ENCODE measurements around the gene NPM1.
A peak's percentile ranks its signal among the peaks of the same experiment; 100 is the strongest.

Gene NPM1

GRCh38 chr5:171428809-171429542, 41.3 kb downstream of the NPM1 start:
- DNase-seq: no peak

- no peak for DNase-seq
Measured at GRCh38 chr5:171429543-171429910, 41.9 kb downstream of the NPM1 start.

- DNase-seq: no peak
Measured at GRCh38 chr5:171431251-171431777, 43.7 kb downstream of the NPM1 start.

GRCh38 chr5:171432076-171432475, 44.4 kb downstream of the NPM1 start:
- no peak for DNase-seq

- no peak for DNase-seq
Measured at GRCh38 chr5:171432583-171433351, 45.1 kb downstream of the NPM1 start.

GRCh38 chr5:171433352-171433698, 45.7 kb downstream of the NPM1 start:
- no peak for DNase-seq

GRCh38 chr5:171433982-171434676, 46.5 kb downstream of the NPM1 start:
- DNase-seq: no peak

- DNase-seq: no peak
Measured at GRCh38 chr5:171434874-171435273, 47.2 kb downstream of the NPM1 start.

GRCh38 chr5:171435908-171436307, 48.3 kb downstream of the NPM1 start:
- DNase-seq: no peak

GRCh38 chr5:171436804-171437285, 49.2 kb downstream of the NPM1 start:
- DNase-seq: no peak

GRCh38 chr5:171437286-171437821, 49.7 kb downstream of the NPM1 start:
- DNase-seq: no peak

GRCh38 chr5:171438738-171439137, 51.1 kb downstream of the NPM1 start:
- no peak for DNase-seq

- no peak for DNase-seq
Measured at GRCh38 chr5:171441246-171441791, 53.7 kb downstream of the NPM1 start.

- no peak for DNase-seq
Measured at GRCh38 chr5:171442287-171443042, 54.8 kb downstream of the NPM1 start.

GRCh38 chr5:171444582-171444981, 56.9 kb downstream of the NPM1 start:
- no peak for DNase-seq

GRCh38 chr5:171445644-171446516, 58.2 kb downstream of the NPM1 start:
- DNase-seq: no peak

- no peak for DNase-seq
Measured at GRCh38 chr5:171447226-171447625, 59.6 kb downstream of the NPM1 start.

- no peak for DNase-seq
Measured at GRCh38 chr5:171449426-171449825, 61.8 kb downstream of the NPM1 start.

GRCh38 chr5:171450423-171451331, 63.0 kb downstream of the NPM1 start:
- DNase-seq: peak in 1 of 2 experiments; percentile 18

GRCh38 chr5:171451421-171451820, 63.8 kb downstream of the NPM1 start:
- no peak for DNase-seq
